ENCODE results near the gene LOXL1. TPM values are rescaled to one million over a fixed set of nuclear protein-coding genes. Genes with fewer than 3 reads are reported as not detected.

Gene LOXL1
- total and polyA plus RNA-seq, 2 of the 4 experiments (the other 2 are of a cell fraction): 148 to 332 TPM

DNA sequence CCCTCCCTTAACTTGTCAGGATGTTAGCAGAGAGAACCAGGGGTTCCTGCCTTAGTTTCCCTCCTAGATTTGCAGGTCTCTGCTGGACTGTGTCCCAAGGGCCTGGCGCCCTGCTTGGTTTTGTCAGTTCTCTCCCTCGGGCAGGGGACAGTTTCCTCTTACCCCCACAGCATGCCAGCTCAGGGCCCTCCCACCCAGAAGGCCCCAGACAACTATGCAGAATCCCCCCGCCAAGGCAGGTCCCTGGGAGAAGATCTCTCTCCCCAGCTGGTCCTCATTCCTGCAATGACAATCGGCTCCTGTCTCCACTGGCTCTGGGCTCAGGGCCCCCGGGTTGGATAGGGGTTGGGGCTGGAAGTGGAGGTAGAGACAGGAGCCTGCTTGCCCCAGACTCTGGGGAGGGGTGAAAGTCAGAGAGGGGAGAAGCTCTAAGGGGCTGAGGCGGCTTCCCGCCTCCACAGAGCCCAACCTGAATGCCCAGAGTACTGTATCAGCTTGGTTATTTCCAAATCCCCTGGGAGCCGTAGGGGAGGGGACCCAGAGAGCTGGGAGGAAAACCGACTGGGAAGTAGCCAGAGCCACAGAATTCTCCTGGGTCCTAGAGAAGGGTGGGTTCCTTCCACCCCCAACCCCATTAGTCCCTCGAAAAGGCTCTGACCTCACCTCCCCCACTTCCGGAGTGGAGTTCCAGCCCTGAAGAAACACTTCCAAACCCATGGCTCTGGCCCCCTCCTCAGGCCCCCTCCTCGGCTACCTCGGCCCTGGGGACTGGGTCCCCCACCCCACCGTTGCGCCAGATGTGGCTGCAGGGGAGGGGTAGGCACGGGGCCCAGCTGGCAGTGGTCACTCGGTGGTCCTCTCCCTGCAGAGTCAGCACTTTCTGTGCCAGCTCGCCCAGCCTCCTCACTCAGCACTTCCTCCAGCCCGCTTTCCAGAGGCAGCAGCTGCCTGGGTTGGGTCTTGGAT is 3.8 kb upstream of the LOXL1 start:
- peak overlapping the region; percentile 87; the same call in 1 of the 2 replicates for H3K56ac ChIP-seq (ENCODE audit: extremely low read depth, insufficient read depth, low read length)
- no peaks in the 10 kb centered on the region; the same call in 1 of the 2 replicates for H4K20me1 ChIP-seq (ENCODE audit: insufficient read depth, low read length)
- peak overlapping the region; percentile 41 for H3K4me2 ChIP-seq (ENCODE audit: low read depth, low read length)
- peak overlapping the region; percentile 76 for H3K18ac ChIP-seq (ENCODE audit: low read depth, low read length)
- H2AFZ ChIP-seq (replicated peaks; ENCODE audit: low read length, poor library complexity): peak overlapping the region; percentile 83
- ATAC-seq (ENCODE audit: low read depth): peak; percentile 6
- in situ Hi-C loops (cut with MboI; ENCODE audit: low sequenced_read_pairs) (no loop called here), dilution Hi-C loops (cut with HindIII; ENCODE audit: low sequenced_read_pairs, unreplicated experiment) (no loop called here), intact Hi-C loops (cut with micrococcal nuclease) (no loop called here)
- H3K9me3 ChIP-seq (ENCODE audit: control insufficient read depth, insufficient read depth, low read length): no peaks in the 10 kb centered on the region
- peak overlapping the region; percentile 91 for H3K27ac ChIP-seq (ENCODE audit: insufficient read depth, low read length)
- no CpG with 5 or more reads among the region's 19 CpGs for WGBS, 2 experiments (ENCODE audit: extremely low coverage in 2 of 2, insufficient read length in 1 of 2)
- peak overlapping the region; percentile 100 for H4K91ac ChIP-seq (ENCODE audit: insufficient read depth, low read depth, low read length)
- H2AK9ac ChIP-seq (replicated peaks; ENCODE audit: low read depth, low read length, poor library complexity): peak overlapping the region; percentile 82
- peaks cover 5% of the 10 kb centered on the region for H3K36me3 ChIP-seq (ENCODE audit: control insufficient read depth, insufficient read depth, low read length)
- H3K23ac ChIP-seq (ENCODE audit: low read depth, low read length): peak overlapping the region; percentile 94
- H3K79me1 ChIP-seq (ENCODE audit: low read depth in 1 of 2, low read length in 2 of 2): peaks cover 52 to 76% of the 10 kb centered on the region in 2 experiments
- peak overlapping the region; percentile 100 for H3K4ac ChIP-seq (ENCODE audit: low read depth, low read length)
- peak overlapping the region; percentile 54 for H3K9ac ChIP-seq (ENCODE audit: low read depth, low read length)
- peak overlapping the region; percentile 81 for H4K5ac ChIP-seq (ENCODE audit: low read depth, low read length)
- H3K4me1 ChIP-seq (ENCODE audit: control insufficient read depth, insufficient read depth, low read length): peaks cover 45% of the 10 kb centered on the region
- H2BK20ac ChIP-seq (ENCODE audit: low read depth, low read length): peak overlapping the region; percentile 99
- peak overlapping the region; percentile 99 for H2BK120ac ChIP-seq (ENCODE audit: low read depth, low read length)
- H2AK5ac ChIP-seq (ENCODE audit: low read depth, low read length): peak overlapping the region; percentile 99
- peaks cover 28% of the 10 kb centered on the region for H3K9me1 ChIP-seq (ENCODE audit: insufficient read depth, low read length)
- no TSS peak for BruUV-seq (replicated peaks)
- CTCF ChIA-PET: no interaction called here
- no peaks in the 10 kb centered on the region for H3K27me3 ChIP-seq (ENCODE audit: control insufficient read depth, insufficient read depth, low read length)
- H2BK15ac ChIP-seq (ENCODE audit: low read depth, low read length): peak overlapping the region; percentile 98
- peak; percentile 70 for DNase-seq
- peak overlapping the region; percentile 82 for H3K14ac ChIP-seq (replicated peaks; ENCODE audit: low read depth, low read length)
- H4K8ac ChIP-seq (ENCODE audit: low read depth in 2 of 2, low read length in 2 of 2): peak overlapping the region; percentile 96 to 98
- POLR2A ChIA-PET (ENCODE audit: unreplicated experiment): no interaction called here
- peak overlapping the region; percentile 93 for H2BK5ac ChIP-seq (ENCODE audit: low read depth, low read length, poor library complexity, severe bottlenecking)
- H3K4me3 ChIP-seq (ENCODE audit: insufficient read depth, low read depth, low read length): no peak overlapping the region
- TF ChIP-seq, protein P1, sequence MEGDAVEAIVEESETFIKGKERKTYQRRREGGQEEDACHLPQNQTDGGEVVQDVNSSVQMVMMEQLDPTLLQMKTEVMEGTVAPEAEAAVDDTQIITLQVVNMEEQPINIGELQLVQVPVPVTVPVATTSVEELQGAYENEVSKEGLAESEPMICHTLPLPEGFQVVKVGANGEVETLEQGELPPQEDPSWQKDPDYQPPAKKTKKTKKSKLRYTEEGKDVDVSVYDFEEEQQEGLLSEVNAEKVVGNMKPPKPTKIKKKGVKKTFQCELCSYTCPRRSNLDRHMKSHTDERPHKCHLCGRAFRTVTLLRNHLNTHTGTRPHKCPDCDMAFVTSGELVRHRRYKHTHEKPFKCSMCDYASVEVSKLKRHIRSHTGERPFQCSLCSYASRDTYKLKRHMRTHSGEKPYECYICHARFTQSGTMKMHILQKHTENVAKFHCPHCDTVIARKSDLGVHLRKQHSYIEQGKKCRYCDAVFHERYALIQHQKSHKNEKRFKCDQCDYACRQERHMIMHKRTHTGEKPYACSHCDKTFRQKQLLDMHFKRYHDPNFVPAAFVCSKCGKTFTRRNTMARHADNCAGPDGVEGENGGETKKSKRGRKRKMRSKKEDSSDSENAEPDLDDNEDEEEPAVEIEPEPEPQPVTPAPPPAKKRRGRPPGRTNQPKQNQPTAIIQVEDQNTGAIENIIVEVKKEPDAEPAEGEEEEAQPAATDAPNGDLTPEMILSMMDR (conservative IDR thresholded peaks at IDR 0.05; ENCODE audit: low read depth, low read length): no peak
- TF ChIP-seq SMC3 (IDR thresholded peaks at IDR 0.05; ENCODE audit: low read depth, low read length) (no peak), CHD1 (IDR thresholded peaks at IDR 0.05; ENCODE audit: low read depth, low read length) (no peak), CEBPB (IDR thresholded peaks at IDR 0.05; ENCODE audit: low read depth, low read length) (no peak), USF2 (IDR thresholded peaks at IDR 0.05; ENCODE audit: low read depth, low read length) (no peak), RAD21 (IDR thresholded peaks at IDR 0.05; ENCODE audit: low read length) (no peak), MAFK (IDR thresholded peaks at IDR 0.05; ENCODE audit: low read depth, low read length) (peak; percentile 92), MXI1 (IDR thresholded peaks at IDR 0.05; ENCODE audit: borderline replicate concordance, low read depth, low read length) (no peak), POLR2A (IDR thresholded peaks at IDR 0.05; ENCODE audit: low read depth, low read length) (no peak), FOS (IDR thresholded peaks at IDR 0.05; ENCODE audit: low read depth, low read length) (no peak), BHLHE40 (IDR thresholded peaks at IDR 0.05; ENCODE audit: low read depth, low read length) (no peak), RFX5 (IDR thresholded peaks at IDR 0.05; ENCODE audit: low read depth, low read length) (no peak), RCOR1 (IDR thresholded peaks at IDR 0.05; ENCODE audit: insufficient replicate concordance, low read length) (no peak), MAZ (IDR thresholded peaks at IDR 0.05; ENCODE audit: borderline replicate concordance, low read depth, low read length) (peak; percentile 62; the same call in 1 of the 2 replicates)
